GM23338 (cell line): ENCODE results near the gene QRFPR. TPM values are rescaled to one million over a fixed set of nuclear protein-coding genes. Genes with fewer than 3 reads are reported as not detected.

Experiments used
- ATAC-seq: fragments of 200-7000 bp; cut with Tn5 transposase; 3 replicates; pipeline ENCODE4 v1.9.1; 2020
- DNase-seq: peaks from one replicate; pipeline ENCODE4 v3.0.0-alpha.2; 2015; ENCODE audit warnings: low spot score
- H2AFZ ChIP-seq: fragments of 200-600 bp; sonication (generic); 2 replicates; pipeline ENCODE4 v1.8.0; 2016; ENCODE audit warnings: antibody characterized with exemption, mild to moderate bottlenecking, moderate library complexity
- H3F3A ChIP-seq: fragments of 200-600 bp; sonication (generic); replicated peaks from 2 replicates; pipeline ENCODE4 v1.8.0; 2017; ENCODE audit warnings: antibody characterized with exemption, mixed run types, low read depth
- H3K27ac ChIP-seq: fragments of 200-600 bp; sonication (generic); 2 replicates; pipeline ENCODE4 v1.6.1; 2016; ENCODE audit warnings: low read depth
- H3K27me3 ChIP-seq: fragments of 200-600 bp; sonication (generic); 2 replicates; pipeline ENCODE4 v1.8.0; 2016; ENCODE audit warnings: mild to moderate bottlenecking, mixed run types, moderate library complexity; ENCODE audit not compliant: insufficient read depth
- H3K36me3 ChIP-seq: fragments of 200-600 bp; sonication (generic); 2 replicates; pipeline ENCODE4 v1.8.0; 2016; ENCODE audit warnings: mild to moderate bottlenecking; ENCODE audit not compliant: insufficient read depth
- H3K4me1 ChIP-seq: fragments of 200-600 bp; sonication (generic); 2 replicates; pipeline ENCODE4 v1.8.0; 2016; ENCODE audit warnings: mild to moderate bottlenecking, moderate library complexity; ENCODE audit not compliant: insufficient read depth
- H3K4me2 ChIP-seq: fragments of 200-600 bp; sonication (generic); 2 replicates; pipeline ENCODE4 v1.7.1; 2017; ENCODE audit warnings: mixed run types
- H3K4me3 ChIP-seq: fragments of 200-600 bp; sonication (generic); 2 replicates; pipeline ENCODE4 v1.6.1; 2016; ENCODE audit warnings: mixed run types
- H3K79me2 ChIP-seq: fragments of 200-600 bp; sonication (generic); replicated peaks from 2 replicates; pipeline ENCODE4 v1.8.0; 2017; ENCODE audit warnings: mild to moderate bottlenecking; ENCODE audit not compliant: insufficient read depth
- H3K9me2 ChIP-seq: fragments of 200-600 bp; sonication (generic); 2 replicates; pipeline ENCODE4 v1.8.0; 2017; ENCODE audit not compliant: insufficient read depth
- H4K20me1 ChIP-seq: fragments of 200-600 bp; sonication (generic); replicated peaks from 2 replicates; pipeline ENCODE4 v1.8.0; 2017; ENCODE audit warnings: mild to moderate bottlenecking; ENCODE audit not compliant: insufficient read depth
- H3K27ac Mint-ChIP-seq: 2 replicates; pipeline ENCODE4 v1.8.0; 2020; ENCODE audit warnings: inconsistent platforms, mild to moderate bottlenecking, moderate library complexity, mixed read lengths
- H3K27me3 Mint-ChIP-seq: 3 replicates; pipeline ENCODE4 v1.8.0; 2022; ENCODE audit warnings: low read depth, mild to moderate bottlenecking, moderate library complexity, mixed read lengths, inconsistent platforms; ENCODE audit not compliant: insufficient read depth, poor library complexity
- H3K36me3 Mint-ChIP-seq: 3 replicates; pipeline ENCODE4 v1.8.0; 2021; ENCODE audit warnings: low read depth, mild to moderate bottlenecking, inconsistent platforms, moderate library complexity, mixed read lengths
- H3K4me1 Mint-ChIP-seq: 3 replicates; pipeline ENCODE4 v1.8.0; 2020; ENCODE audit warnings: mild to moderate bottlenecking, inconsistent platforms, mixed read lengths
- H3K4me3 Mint-ChIP-seq: 3 replicates; pipeline ENCODE4 v1.8.0; 2021; ENCODE audit warnings: moderate library complexity, mild to moderate bottlenecking, inconsistent platforms, mixed read lengths
- H3K9me3 Mint-ChIP-seq: 3 replicates; pipeline ENCODE4 v1.8.0; 2020; ENCODE audit warnings: moderate library complexity, mild to moderate bottlenecking, inconsistent platforms, mixed read lengths
- CREB1 ChIP-seq: fragments of 250-450 bp; sonication (Bioruptor Pico); IDR thresholded peaks from 2 replicates; pipeline ENCODE4 v1.5.0; 2020; ENCODE audit warnings: low read depth, mild to moderate bottlenecking, moderate library complexity
- EZH2 ChIP-seq: fragments of 200-600 bp; sonication (generic); IDR thresholded peaks from one replicate; pipeline ENCODE4 v1.8.0; 2017; ENCODE audit warnings: antibody characterized with exemption, mild to moderate bottlenecking, low read depth; ENCODE audit not compliant: unreplicated experiment
- EZH2phosphoT487 ChIP-seq: fragments of 200-600 bp; sonication (generic); IDR thresholded peaks from one replicate; pipeline ENCODE4 v1.8.1; 2018; ENCODE audit warnings: antibody characterized with exemption; ENCODE audit not compliant: unreplicated experiment
- JUNB ChIP-seq: IDR thresholded peaks from one replicate; pipeline ENCODE4 v1.6.1; 2016; ENCODE audit warnings: antibody characterized with exemption; ENCODE audit not compliant: unreplicated experiment
- NANOG ChIP-seq: IDR thresholded peaks from 2 replicates; pipeline ENCODE4 v1.6.1; 2016; ENCODE audit warnings: antibody characterized with exemption, borderline replicate concordance
- POLR2AphosphoS5 ChIP-seq: IDR thresholded peaks from 2 replicates; pipeline ENCODE4 v1.6.1; 2016; ENCODE audit warnings: antibody characterized with exemption, low read depth
- STAT1 ChIP-seq: IDR thresholded peaks from one replicate; pipeline ENCODE4 v1.6.1; 2016; ENCODE audit warnings: antibody characterized with exemption; ENCODE audit not compliant: unreplicated experiment
- ZNF114 ChIP-seq: fragments of 250-450 bp; sonication (Bioruptor Pico); IDR thresholded peaks from 2 replicates; pipeline ENCODE4 v1.5.0; 2020; ENCODE audit warnings: mild to moderate bottlenecking, moderate library complexity
- ZNF331 ChIP-seq: fragments of 250-450 bp; sonication (Bioruptor Pico); IDR thresholded peaks from 2 replicates; pipeline ENCODE4 v1.5.0; 2020; ENCODE audit warnings: low read depth, mild to moderate bottlenecking, moderate library complexity
- polyA plus RNA-seq: library from polyadenylated mRNA; unstranded; fragments of >200 nt; fragmentation: Nextera tagmentation; extraction: Ambion mirVana; gene quantifications from 2 replicates; pipeline ENCODE4 v1.2.1, GENCODE V29; 2016
- total RNA-seq: library from RNA; depleted of rRNA; stranded (reverse); fragments of >200 nt; shearing (Covaris generic); gene quantifications from 2 replicates; pipeline ENCODE4 v1.2.3, GENCODE V29; 2014
- TF ChIP-seq, protein P1 (sequence below): IDR thresholded peaks from one replicate; pipeline ENCODE4 v1.6.1; 2018; ENCODE audit warnings: antibody characterized with exemption; ENCODE audit not compliant: unreplicated experiment
- TF ChIP-seq, protein P2 (sequence below), 2 experiments: fragments of 200-600 bp in 1 of 2; sonication (generic) in 1 of 2; conservative IDR thresholded peaks; 2 replicates each; pipeline versions ENCODE4 v1.5.1 to v1.6.1; 2016 to 2017; ENCODE audit warnings: antibody characterized with exemption in 2 of 2, low read depth in 2 of 2, mild to moderate bottlenecking in 2 of 2, moderate library complexity in 1 of 2

The QRFPR gene
- total and polyA plus RNA-seq, 2 experiments from 2014 or later, result 0.27 to 1.3 TPM

DNA sequence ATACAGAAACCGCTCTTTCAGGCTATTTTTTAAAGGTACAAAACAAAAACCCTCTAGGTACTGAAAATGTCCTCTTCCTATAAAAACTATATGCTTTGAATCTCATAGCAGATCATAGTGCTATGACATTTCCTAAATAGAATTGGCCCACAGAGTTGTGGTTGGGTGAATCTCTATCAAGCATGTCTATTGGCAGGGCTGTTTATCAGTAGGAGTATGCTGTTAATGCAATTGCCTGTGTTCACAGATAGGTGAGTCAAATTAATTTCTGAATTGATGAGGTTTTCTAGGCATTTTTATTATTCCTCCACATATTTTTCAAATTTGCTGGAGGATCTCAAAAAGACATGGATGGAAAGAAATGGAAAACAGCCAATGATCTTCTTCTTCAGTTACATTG is 73.9 kb downstream of the QRFPR start:
- H3K36me3 ChIP-seq, result no peaks in the 10 kb centered on the region
- no peaks in the 10 kb centered on the region for H3K4me1 ChIP-seq
- H3K27me3 ChIP-seq, result no peaks in the 10 kb centered on the region
- H3K27me3 Mint-ChIP-seq, result peaks cover 2% of the 10 kb centered on the region
- ATAC-seq, result no peak
- no peak for DNase-seq
- H3K4me3 Mint-ChIP-seq, result no peak overlapping the region
- no peak overlapping the region for H3K27ac ChIP-seq
- no peaks in the 10 kb centered on the region for H3K9me3 Mint-ChIP-seq
- H4K20me1 ChIP-seq, result no peaks in the 10 kb centered on the region
- TF ChIP-seq POLR2AphosphoS5, result no peak
- TF ChIP-seq CREB1 (CRISPR knock-in tag), result no peak
- no peak for TF ChIP-seq EZH2phosphoT487
- no peak for TF ChIP-seq STAT1
- no peak for TF ChIP-seq NANOG
- TF ChIP-seq JUNB, result no peak
- TF ChIP-seq, protein P1, sequence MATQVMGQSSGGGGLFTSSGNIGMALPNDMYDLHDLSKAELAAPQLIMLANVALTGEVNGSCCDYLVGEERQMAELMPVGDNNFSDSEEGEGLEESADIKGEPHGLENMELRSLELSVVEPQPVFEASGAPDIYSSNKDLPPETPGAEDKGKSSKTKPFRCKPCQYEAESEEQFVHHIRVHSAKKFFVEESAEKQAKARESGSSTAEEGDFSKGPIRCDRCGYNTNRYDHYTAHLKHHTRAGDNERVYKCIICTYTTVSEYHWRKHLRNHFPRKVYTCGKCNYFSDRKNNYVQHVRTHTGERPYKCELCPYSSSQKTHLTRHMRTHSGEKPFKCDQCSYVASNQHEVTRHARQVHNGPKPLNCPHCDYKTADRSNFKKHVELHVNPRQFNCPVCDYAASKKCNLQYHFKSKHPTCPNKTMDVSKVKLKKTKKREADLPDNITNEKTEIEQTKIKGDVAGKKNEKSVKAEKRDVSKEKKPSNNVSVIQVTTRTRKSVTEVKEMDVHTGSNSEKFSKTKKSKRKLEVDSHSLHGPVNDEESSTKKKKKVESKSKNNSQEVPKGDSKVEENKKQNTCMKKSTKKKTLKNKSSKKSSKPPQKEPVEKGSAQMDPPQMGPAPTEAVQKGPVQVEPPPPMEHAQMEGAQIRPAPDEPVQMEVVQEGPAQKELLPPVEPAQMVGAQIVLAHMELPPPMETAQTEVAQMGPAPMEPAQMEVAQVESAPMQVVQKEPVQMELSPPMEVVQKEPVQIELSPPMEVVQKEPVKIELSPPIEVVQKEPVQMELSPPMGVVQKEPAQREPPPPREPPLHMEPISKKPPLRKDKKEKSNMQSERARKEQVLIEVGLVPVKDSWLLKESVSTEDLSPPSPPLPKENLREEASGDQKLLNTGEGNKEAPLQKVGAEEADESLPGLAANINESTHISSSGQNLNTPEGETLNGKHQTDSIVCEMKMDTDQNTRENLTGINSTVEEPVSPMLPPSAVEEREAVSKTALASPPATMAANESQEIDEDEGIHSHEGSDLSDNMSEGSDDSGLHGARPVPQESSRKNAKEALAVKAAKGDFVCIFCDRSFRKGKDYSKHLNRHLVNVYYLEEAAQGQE, result no peak
- TF ChIP-seq, protein P2, sequence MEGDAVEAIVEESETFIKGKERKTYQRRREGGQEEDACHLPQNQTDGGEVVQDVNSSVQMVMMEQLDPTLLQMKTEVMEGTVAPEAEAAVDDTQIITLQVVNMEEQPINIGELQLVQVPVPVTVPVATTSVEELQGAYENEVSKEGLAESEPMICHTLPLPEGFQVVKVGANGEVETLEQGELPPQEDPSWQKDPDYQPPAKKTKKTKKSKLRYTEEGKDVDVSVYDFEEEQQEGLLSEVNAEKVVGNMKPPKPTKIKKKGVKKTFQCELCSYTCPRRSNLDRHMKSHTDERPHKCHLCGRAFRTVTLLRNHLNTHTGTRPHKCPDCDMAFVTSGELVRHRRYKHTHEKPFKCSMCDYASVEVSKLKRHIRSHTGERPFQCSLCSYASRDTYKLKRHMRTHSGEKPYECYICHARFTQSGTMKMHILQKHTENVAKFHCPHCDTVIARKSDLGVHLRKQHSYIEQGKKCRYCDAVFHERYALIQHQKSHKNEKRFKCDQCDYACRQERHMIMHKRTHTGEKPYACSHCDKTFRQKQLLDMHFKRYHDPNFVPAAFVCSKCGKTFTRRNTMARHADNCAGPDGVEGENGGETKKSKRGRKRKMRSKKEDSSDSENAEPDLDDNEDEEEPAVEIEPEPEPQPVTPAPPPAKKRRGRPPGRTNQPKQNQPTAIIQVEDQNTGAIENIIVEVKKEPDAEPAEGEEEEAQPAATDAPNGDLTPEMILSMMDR (conservative IDR thresholded peaks at IDR 0.05; ENCODE audit: low read depth in 2 of 2), result no peak
- no peaks in the 10 kb centered on the region for H3K4me1 Mint-ChIP-seq
- H3F3A ChIP-seq, result no peaks in the 10 kb centered on the region
- H3K36me3 Mint-ChIP-seq, result no peaks in the 10 kb centered on the region
- no peaks in the 10 kb centered on the region for H3K9me2 ChIP-seq
- H3K27ac Mint-ChIP-seq, result no peak overlapping the region; the same call in 1 of the 2 replicates
- H3K4me3 ChIP-seq, result no peak overlapping the region
- peak overlapping the region; percentile 12; the same call in 1 of the 2 replicates for H2AFZ ChIP-seq
- H3K4me2 ChIP-seq, result no peak overlapping the region
- H3K79me2 ChIP-seq, result no peaks in the 10 kb centered on the region

DNA sequence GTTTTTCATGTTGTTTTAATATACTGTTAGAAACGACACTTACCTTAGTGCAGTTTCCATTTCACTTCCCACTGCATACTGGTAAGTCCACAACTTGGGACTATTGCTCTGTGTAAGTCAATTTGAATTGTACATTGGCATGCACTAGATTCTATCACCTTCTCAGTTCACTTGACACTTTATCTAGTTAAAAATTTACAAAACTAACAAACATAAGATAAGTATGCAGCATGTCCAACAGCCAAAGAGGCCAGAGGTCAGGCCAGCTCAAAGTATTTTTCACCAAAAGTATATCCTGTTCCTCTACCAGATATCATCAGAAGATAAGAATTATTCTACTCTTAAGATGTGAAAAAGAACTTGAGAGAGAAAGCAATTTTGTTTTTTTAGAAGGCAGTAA is 75.9 kb downstream of the QRFPR start:
- H3K9me2 ChIP-seq, result no peaks in the 10 kb centered on the region
- no peaks in the 10 kb centered on the region for H3K27me3 ChIP-seq
- H3K4me2 ChIP-seq, result no peak overlapping the region
- no peaks in the 10 kb centered on the region for H4K20me1 ChIP-seq
- H2AFZ ChIP-seq, result no peak overlapping the region
- no peaks in the 10 kb centered on the region for H3K79me2 ChIP-seq
- H3K27ac ChIP-seq, result no peak overlapping the region
- DNase-seq (no peak), ATAC-seq (no peak)
- no peaks in the 10 kb centered on the region for H3K4me1 ChIP-seq
- no peaks in the 10 kb centered on the region for H3K36me3 Mint-ChIP-seq
- no peak overlapping the region for H3K4me3 ChIP-seq
- no peaks in the 10 kb centered on the region for H3K4me1 Mint-ChIP-seq
- H3K27ac Mint-ChIP-seq, result no peak overlapping the region
- H3F3A ChIP-seq, result no peaks in the 10 kb centered on the region
- H3K4me3 Mint-ChIP-seq, result no peak overlapping the region
- no peaks in the 10 kb centered on the region for H3K9me3 Mint-ChIP-seq
- H3K27me3 Mint-ChIP-seq, result no peaks in the 10 kb centered on the region
- H3K36me3 ChIP-seq, result no peaks in the 10 kb centered on the region
- TF ChIP-seq, protein P1, result no peak
- TF ChIP-seq, protein P2 (conservative IDR thresholded peaks at IDR 0.05; ENCODE audit: low read depth in 2 of 2), result no peak
- TF ChIP-seq ZNF331, result no peak
- no peak for TF ChIP-seq NANOG
- no peak for TF ChIP-seq EZH2
- TF ChIP-seq POLR2AphosphoS5, result no peak
- no peak for TF ChIP-seq ZNF114
- no peak for TF ChIP-seq CREB1 (CRISPR knock-in tag)
